Measurements from ENCODE around the gene TCEA2.

- TF ChIP-seq CTCF (IDR thresholded peaks at IDR 0.05) (no peak), POLR2AphosphoS5 (IDR thresholded peaks at IDR 0.05) (no peak)
Measured at GRCh38 chr20:64025826-64026412, 37.1 kb upstream of the TCEA2 start.

Data from gastroesophageal sphincter (tissue), 3 donors.